Spleen (tissue), 7 donors: Measurements from ENCODE around the gene ITPR2.

Source experiments
- CTCF ChIP-seq, 11 experiments: fragments of 200-600 bp in 7 of 11; fragments of 450-650 bp in 4 of 11; sonication (generic) in 4 of 11; IDR thresholded peaks in 8 of 11; conservative IDR thresholded peaks in 3 of 11; 1 replicate in 7 of 11; 2 replicates in 4 of 11; pipeline versions ENCODE4 v1.4.0 to v1.8.0; 2016 to 2021; ENCODE audit warnings: antibody characterized with exemption in 11 of 11, inconsistent platforms in 4 of 11, mild to moderate bottlenecking in 1 of 11
- POLR2A ChIP-seq, 3 donors: fragments of 450-650 bp; IDR thresholded peaks; one replicate each; pipeline ENCODE4 v1.5.1; 2017; ENCODE audit warnings: antibody characterized with exemption in 3 of 3, mild to moderate bottlenecking in 1 of 3
- POLR2AphosphoS5 ChIP-seq, 3 donors: sonication (generic); formaldehyde crosslinking; IDR thresholded peaks; one replicate each; pipeline ENCODE4 v1.5.1; 2017; ENCODE audit warnings: antibody characterized with exemption in 3 of 3
- donor health status: DM: no; HTN: no; CAD: no; lungs with moderate emphysema.
- donor health status: DM: no; HTN: no; CAD: no.
- donor health status: DM: no; HTN: no; CAD: no.

GRCh38 chr12:26838888-26839416, 6.0 kb upstream of the ITPR2 start:
- TF ChIP-seq POLR2A (IDR thresholded peaks at IDR 0.05) (no peak), POLR2AphosphoS5 (IDR thresholded peaks at IDR 0.05) (no peak), CTCF (IDR thresholded peaks at IDR 0.05 in 8 of 11, conservative IDR thresholded peaks at IDR 0.05 in 3 of 11) (no peak)
